ENCODE measurements around the gene IDUA.

IDUA gene

DNA sequence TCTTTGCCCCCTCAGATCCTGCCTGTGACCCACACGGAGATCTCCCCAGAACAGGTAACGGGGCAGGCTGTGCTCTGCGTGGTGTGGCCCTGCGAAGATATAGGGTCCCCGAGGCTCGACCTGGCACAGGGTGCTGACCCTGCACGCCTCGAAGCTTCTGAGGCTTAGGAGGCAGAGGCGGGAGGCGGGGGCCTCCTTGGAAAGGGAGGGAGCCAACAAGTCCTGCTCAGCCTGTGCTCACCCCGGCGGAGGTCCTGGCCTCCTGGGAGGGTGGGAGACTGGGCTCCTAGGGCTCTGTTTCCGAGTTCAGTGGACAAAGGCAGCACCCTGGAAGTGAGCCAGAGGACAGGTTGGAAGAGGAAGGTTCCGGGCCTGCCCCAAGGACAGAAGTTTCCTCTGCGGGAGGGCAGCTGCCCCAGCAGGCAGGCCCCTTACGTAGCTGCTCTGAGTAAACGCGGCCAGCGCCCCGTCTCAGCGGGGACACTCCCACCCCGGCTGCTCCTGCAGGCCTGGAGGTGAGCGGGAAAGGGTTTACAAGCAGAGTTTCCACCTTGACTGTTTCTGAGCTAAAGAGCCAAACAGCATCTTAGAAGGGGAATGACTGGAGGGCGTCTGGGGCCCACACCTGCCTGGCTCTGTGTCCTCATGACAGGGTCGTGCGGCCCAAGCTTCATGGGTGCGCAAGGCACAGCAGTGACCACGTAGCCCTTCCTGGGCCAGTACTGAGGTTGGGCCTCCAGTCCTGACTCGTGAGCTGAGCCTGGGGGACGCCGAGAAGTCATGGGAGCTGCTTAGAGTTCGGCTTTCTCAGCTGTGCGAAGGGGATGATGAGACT is 38.5 kb upstream of the IDUA start:
- no peak for DNase-seq (ENCODE audit: low read depth in 2 of 2)
- no peak overlapping the region for H3K4me3 ChIP-seq (replicated peaks in 1 of 2; ENCODE audit: low read depth in 2 of 2, low read length in 2 of 2)
- no peak for TF ChIP-seq CTCF (IDR thresholded peaks at IDR 0.05; ENCODE audit: low read depth, low read length)

DNA sequence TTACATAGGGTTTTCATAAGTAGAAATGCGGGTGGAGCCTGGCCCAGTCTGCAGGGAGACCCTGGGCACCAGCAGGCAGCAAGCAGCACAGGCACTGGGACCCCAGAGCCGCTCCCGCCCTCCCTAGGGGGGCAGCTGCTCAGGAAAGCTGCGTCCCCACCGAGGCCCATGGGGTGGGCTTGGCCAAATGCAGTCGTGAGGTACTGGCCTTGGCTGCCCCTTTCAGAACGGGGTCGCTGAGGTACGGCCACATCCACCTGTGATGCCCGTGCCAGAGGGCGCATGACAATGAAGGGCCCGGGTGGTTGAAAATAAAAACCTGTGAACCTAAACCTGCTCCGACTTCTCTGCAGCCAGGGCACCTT is 37.9 kb upstream of the IDUA start:
- no peak overlapping the region for H3K4me3 ChIP-seq (replicated peaks in 1 of 2; ENCODE audit: low read depth in 2 of 2, low read length in 2 of 2)
- TF ChIP-seq CTCF (IDR thresholded peaks at IDR 0.05; ENCODE audit: low read depth, low read length), result no peak
- DNase-seq (ENCODE audit: low read depth in 2 of 2), result no peak

- no peak for DNase-seq (ENCODE audit: low read depth in 2 of 2)
- H3K4me3 ChIP-seq (replicated peaks in 1 of 2; ENCODE audit: low read depth in 2 of 2, low read length in 2 of 2), result no peak overlapping the region
- TF ChIP-seq CTCF (IDR thresholded peaks at IDR 0.05; ENCODE audit: low read depth, low read length), result no peak
Observed at GRCh38 chr4:949656-950055, 37.2 kb upstream of the IDUA start.

- no peak for TF ChIP-seq CTCF (IDR thresholded peaks at IDR 0.05; ENCODE audit: low read depth, low read length)
- no peak for DNase-seq (ENCODE audit: low read depth in 2 of 2)
- no peak overlapping the region for H3K4me3 ChIP-seq (replicated peaks in 1 of 2; ENCODE audit: low read depth in 2 of 2, low read length in 2 of 2)
Observed at GRCh38 chr4:950136-951020, 36.5 kb upstream of the IDUA start.

GRCh38 chr4:951186-951585 is 35.7 kb upstream of the IDUA start:
- H3K4me3 ChIP-seq (replicated peaks in 1 of 2; ENCODE audit: low read depth in 2 of 2, low read length in 2 of 2), result no peak overlapping the region
- no peak for DNase-seq (ENCODE audit: low read depth in 2 of 2)
- TF ChIP-seq CTCF (IDR thresholded peaks at IDR 0.05; ENCODE audit: low read depth, low read length), result no peak

DNA sequence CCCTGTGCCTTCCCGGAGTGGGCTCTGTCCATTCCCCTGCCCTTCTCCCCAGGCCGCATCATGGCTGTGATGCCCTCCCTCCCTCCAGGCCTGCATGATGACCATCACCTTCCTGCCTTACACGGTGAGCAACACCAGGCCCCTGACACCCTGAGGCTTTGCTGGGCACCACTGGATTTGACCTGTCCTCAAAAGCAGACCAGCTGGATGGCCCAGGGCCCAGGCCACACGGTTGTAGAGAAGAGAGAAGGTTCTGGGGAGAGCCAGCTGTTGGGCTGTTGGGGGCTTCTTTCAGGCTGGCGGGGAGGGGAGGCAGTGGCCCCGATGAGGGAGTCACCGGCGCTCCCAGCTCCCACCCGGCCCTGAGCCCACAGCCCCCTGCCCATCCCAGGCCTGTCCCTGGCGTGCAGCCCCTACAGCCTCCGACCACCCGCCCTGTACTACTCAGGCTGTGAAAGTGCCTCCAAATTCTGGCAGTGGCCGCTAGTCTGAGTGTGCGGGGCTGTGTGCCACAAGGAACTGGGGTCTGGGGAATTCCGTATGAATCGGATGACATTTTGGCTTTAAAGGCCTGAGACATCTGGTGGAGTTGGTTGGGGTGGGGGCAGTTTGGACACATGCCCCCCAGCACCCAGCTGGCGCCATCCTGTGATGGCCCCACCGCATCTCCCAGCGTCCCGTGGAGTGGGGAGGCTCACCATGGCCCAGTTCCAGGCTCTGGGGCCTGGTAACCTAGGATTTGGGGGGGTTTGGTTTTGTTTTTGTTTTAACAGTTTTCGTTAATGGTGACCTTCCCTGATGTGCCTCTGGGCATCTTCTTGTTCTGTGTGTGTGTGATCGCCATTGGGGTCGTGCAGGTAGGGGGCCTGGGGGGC is 35.0 kb upstream of the IDUA start:
- no peak for TF ChIP-seq CTCF (IDR thresholded peaks at IDR 0.05; ENCODE audit: low read depth, low read length)
- H3K4me3 ChIP-seq (replicated peaks in 1 of 2; ENCODE audit: low read depth in 2 of 2, low read length in 2 of 2), result no peak overlapping the region
- no peak for DNase-seq (ENCODE audit: low read depth in 2 of 2)
